Germinal center (tissue), 1 donor: Measurements from ENCODE around the gene TTLL8.

Experiments
- DNase-seq: peaks from one replicate; pipeline ENCODE4 v3.0.0; 2012; ENCODE audit warnings: mixed read lengths, low spot score

The TTLL8 gene

GRCh38 chr22:50016988-50017700 is 41.0 kb downstream of the TTLL8 start:
- DNase-seq, result no peak

- no peak for DNase-seq
Observed at GRCh38 chr22:50016308-50016987, 41.6 kb downstream of the TTLL8 start.

- DNase-seq, result no peak
Observed at GRCh38 chr22:50015451-50016307, 42.4 kb downstream of the TTLL8 start.

- no peak for DNase-seq
Observed at GRCh38 chr22:50014655-50015401, 43.3 kb downstream of the TTLL8 start.

- no peak for DNase-seq
Observed at GRCh38 chr22:50014053-50014501, 44.0 kb downstream of the TTLL8 start.

- DNase-seq, result no peak
Observed at GRCh38 chr22:50012211-50013181, 45.6 kb downstream of the TTLL8 start, which contains the start of gene IL17REL. Gene IL17REL, minus strand, starts transcription at chr22:50012765. Its CDS starts 119 bp downstream, at chr22:50012646.

- no peak for DNase-seq
Observed at GRCh38 chr22:50011447-50012210, 46.5 kb downstream of the TTLL8 start.

GRCh38 chr22:50010676-50011446 is 47.2 kb downstream of the TTLL8 start:
- DNase-seq, result no peak

GRCh38 chr22:50009765-50010675 is 48.1 kb downstream of the TTLL8 start:
- no peak for DNase-seq

GRCh38 chr22:50009251-50009650 is 48.8 kb downstream of the TTLL8 start:
- DNase-seq, result no peak

- no peak for DNase-seq
Observed at GRCh38 chr22:50008151-50009040, 49.7 kb downstream of the TTLL8 start.

GRCh38 chr22:50007057-50007511 is 51.0 kb downstream of the TTLL8 start:
- no peak for DNase-seq

GRCh38 chr22:50004918-50005317 is 53.2 kb downstream of the TTLL8 start:
- DNase-seq, result no peak

- no peak for DNase-seq
Observed at GRCh38 chr22:50002791-50003190, 55.3 kb downstream of the TTLL8 start.

- DNase-seq, result peak; percentile 38
Observed at GRCh38 chr22:50001388-50002231, 56.5 kb downstream of the TTLL8 start.
